Mesothelial cell of epicardium (in vitro differentiated cells): ENCODE measurements around the gene MDM2. TPM values are rescaled to one million over a fixed set of nuclear protein-coding genes. Genes with fewer than 3 reads are reported as not detected.
"Not testable (repeated sequence)": the region's sequence is repeated elsewhere in the genome, so short reads cannot be mapped to it uniquely, and the experiment has no call there.

Source experiments
- DNase-seq, 2 experiments: peaks; one replicate each; pipeline ENCODE4 v3.0.0; 2021; ENCODE audit warnings: low spot score in 2 of 2; ENCODE audit not compliant: unreplicated experiment in 2 of 2
- H3K27ac Mint-ChIP-seq: 2 replicates; pipeline ENCODE4 v1.8.0; 2021; ENCODE audit warnings: mixed read lengths
- H3K27me3 Mint-ChIP-seq: 2 replicates; pipeline ENCODE4 v1.8.0; 2021; ENCODE audit warnings: low read depth, mixed read lengths
- H3K36me3 Mint-ChIP-seq: 2 replicates; pipeline ENCODE4 v1.8.0; 2021; ENCODE audit warnings: mixed read lengths
- H3K4me1 Mint-ChIP-seq: 2 replicates; pipeline ENCODE4 v1.8.0; 2021; ENCODE audit warnings: mixed read lengths
- H3K4me3 Mint-ChIP-seq: 2 replicates; pipeline ENCODE4 v1.8.0; 2021; ENCODE audit warnings: mild to moderate bottlenecking, moderate library complexity, mixed read lengths
- H3K9me3 Mint-ChIP-seq: 2 replicates; pipeline ENCODE4 v1.8.0; 2021; ENCODE audit warnings: mixed read lengths
- total RNA-seq: library from RNA; stranded (reverse); gene quantifications from 3 replicates; pipeline ENCODE4 v1.2.1, GENCODE V29; 2021
- TF ChIP-seq, protein P1 (sequence below): fragments of 200-600 bp; sonication (generic); IDR thresholded peaks from one replicate; pipeline ENCODE4 v1.5.0; 2021; ENCODE audit warnings: antibody characterized with exemption; ENCODE audit not compliant: unreplicated experiment

MDM2 gene
- total RNA-seq, 1 donor from 2014 or later = 182 TPM

GRCh38 chr12:68796399-68796798 is 11.6 kb upstream of the MDM2 start:
- Mint-ChIP-seq H3K27ac (no peak overlapping the region), H3K27me3 (no peaks in the 10 kb centered on the region), H3K4me1 (no peaks in the 10 kb centered on the region), H3K4me3 (no peak overlapping the region), H3K36me3 (no peaks in the 10 kb centered on the region), H3K9me3 (peaks cover 3% of the 10 kb centered on the region)
- TF ChIP-seq, protein P1, sequence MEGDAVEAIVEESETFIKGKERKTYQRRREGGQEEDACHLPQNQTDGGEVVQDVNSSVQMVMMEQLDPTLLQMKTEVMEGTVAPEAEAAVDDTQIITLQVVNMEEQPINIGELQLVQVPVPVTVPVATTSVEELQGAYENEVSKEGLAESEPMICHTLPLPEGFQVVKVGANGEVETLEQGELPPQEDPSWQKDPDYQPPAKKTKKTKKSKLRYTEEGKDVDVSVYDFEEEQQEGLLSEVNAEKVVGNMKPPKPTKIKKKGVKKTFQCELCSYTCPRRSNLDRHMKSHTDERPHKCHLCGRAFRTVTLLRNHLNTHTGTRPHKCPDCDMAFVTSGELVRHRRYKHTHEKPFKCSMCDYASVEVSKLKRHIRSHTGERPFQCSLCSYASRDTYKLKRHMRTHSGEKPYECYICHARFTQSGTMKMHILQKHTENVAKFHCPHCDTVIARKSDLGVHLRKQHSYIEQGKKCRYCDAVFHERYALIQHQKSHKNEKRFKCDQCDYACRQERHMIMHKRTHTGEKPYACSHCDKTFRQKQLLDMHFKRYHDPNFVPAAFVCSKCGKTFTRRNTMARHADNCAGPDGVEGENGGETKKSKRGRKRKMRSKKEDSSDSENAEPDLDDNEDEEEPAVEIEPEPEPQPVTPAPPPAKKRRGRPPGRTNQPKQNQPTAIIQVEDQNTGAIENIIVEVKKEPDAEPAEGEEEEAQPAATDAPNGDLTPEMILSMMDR = no peak
- DNase-seq = no peak

DNA sequence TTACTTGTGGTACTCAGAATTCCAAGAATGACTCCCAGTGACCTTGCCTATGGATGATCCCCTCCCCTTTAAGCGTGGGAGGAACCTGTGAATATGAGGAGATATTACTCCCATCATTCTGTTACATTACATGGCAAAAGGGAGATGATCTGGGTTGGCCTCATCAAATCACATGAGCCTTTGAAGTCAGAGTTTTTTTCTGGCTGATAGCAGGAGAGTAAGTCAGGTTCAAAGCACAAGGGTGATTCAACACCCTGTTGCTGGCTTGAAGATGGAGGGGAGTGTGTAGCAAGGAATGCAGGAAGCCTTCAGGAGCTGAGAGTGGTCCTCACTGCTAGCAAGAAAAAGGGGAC is 9.1 kb upstream of the MDM2 start:
- Mint-ChIP-seq H3K4me3 (no peak overlapping the region), H3K36me3 (no peaks in the 10 kb centered on the region), H3K27me3 (no peaks in the 10 kb centered on the region), H3K9me3 (peaks cover 3% of the 10 kb centered on the region), H3K4me1 (peaks cover 5% of the 10 kb centered on the region), H3K27ac (no peak overlapping the region)
- DNase-seq = no peak
- TF ChIP-seq, protein P1 = no peak

DNA sequence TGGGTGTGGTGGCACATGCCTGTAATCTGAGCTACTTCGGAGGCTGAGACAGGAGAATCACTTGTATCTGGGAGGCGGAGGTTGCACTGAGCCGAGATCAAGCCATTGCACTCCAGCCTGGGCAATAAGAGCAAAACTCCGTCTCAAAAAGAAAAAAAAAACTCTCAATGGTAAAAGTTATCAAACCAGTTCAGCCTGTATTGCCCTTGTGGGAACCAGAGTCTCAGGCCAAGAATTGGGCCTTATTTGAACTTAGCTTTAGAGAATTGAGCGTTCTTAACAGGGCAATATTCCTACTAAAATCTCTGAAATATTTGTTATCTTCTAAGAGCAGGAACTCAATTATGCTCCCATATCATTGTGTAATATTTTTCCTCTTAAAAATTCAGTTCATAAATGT is 7.7 kb upstream of the MDM2 start:
- Mint-ChIP-seq H3K27ac (no peak overlapping the region), H3K9me3 (peaks cover 3% of the 10 kb centered on the region), H3K27me3 (no peaks in the 10 kb centered on the region), H3K36me3 (no peaks in the 10 kb centered on the region), H3K4me1 (peaks cover 5% of the 10 kb centered on the region), H3K4me3 (no peak overlapping the region)
- DNase-seq = no peak
- TF ChIP-seq, protein P1 = no peak

DNA sequence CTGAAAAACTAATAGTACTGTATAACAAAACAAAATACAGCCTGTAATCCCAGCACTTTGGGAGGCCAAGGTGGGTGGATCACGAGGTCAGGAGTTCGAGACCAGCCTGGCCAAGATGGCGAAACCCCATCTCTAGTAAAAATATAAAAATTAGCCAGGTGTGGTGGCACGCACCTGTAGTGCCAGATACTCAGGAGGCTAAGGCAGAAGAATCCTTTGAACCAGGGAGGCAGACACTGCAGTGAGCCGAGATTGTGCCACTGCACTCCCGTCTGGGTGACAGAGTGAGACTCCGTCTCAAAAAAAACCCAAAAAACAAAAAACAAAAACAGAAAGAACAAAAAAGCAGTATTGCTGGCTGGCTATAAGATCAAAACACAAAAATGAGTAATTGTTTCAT is 6.9 kb upstream of the MDM2 start:
- not testable (repeated sequence) for H3K4me1 Mint-ChIP-seq, H3K36me3 Mint-ChIP-seq, H3K27ac Mint-ChIP-seq, DNase-seq, H3K9me3 Mint-ChIP-seq, H3K4me3 Mint-ChIP-seq, H3K27me3 Mint-ChIP-seq

DNA sequence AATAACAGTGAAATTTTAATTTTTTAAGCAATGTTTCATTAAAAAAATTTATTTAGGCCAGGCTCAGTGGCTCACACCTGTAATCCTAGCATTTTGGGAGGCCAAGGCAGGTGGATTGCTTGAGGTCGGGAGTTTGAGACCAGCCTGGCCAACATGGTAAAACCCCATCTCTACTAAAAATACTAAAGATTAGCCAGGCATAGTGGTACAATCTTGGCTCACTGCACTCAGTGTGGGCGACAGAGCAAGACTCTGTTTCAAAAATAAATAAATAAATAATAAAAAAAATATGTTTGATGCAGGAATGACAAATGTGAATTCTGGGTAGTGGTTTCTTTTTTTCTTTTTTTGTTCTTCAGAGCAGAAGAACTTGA is 5.6 kb upstream of the MDM2 start:
- DNase-seq, H3K36me3 Mint-ChIP-seq, H3K4me1 Mint-ChIP-seq, H3K4me3 Mint-ChIP-seq, H3K27ac Mint-ChIP-seq, H3K9me3 Mint-ChIP-seq, H3K27me3 Mint-ChIP-seq: not testable (repeated sequence)

DNA sequence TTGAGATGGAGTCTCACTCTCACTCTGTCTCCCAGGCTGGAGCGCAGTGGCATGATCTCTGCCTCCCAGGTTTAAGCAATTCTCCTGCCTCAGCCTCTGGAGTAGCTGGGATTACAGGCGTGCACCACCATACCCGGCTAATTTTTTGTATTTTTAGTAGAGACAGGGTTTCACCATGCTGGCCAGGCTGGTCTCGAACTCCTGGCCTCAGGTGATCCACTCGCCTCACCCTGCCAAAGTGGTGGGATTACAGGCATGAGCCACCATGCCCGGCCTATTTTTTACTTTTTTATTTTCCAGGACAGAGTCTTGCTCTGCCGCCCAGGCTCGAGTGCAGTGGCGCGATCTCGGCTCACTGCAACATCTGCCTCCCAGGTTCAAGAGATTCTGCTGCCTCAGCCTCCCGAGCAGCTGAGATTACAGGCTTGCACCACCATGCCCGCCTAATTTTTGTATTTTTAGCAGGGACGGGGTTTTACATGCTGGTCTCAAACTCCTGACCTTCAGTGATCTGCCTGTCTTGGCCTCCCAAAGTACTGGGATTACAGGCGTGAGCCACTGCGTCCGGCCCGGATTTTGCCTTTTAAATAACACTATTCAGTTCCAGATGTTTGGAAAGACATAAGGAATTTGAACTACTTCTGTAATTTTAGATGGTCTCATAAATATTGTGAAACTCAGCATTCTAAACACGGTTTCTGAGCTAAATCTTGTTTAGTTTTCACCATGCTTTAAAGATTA is 4.9 kb upstream of the MDM2 start:
- H3K9me3 Mint-ChIP-seq, DNase-seq, H3K27me3 Mint-ChIP-seq, H3K4me3 Mint-ChIP-seq, H3K36me3 Mint-ChIP-seq, H3K4me1 Mint-ChIP-seq: not testable (repeated sequence)
- peak overlapping the region; percentile 12 for H3K27ac Mint-ChIP-seq

DNA sequence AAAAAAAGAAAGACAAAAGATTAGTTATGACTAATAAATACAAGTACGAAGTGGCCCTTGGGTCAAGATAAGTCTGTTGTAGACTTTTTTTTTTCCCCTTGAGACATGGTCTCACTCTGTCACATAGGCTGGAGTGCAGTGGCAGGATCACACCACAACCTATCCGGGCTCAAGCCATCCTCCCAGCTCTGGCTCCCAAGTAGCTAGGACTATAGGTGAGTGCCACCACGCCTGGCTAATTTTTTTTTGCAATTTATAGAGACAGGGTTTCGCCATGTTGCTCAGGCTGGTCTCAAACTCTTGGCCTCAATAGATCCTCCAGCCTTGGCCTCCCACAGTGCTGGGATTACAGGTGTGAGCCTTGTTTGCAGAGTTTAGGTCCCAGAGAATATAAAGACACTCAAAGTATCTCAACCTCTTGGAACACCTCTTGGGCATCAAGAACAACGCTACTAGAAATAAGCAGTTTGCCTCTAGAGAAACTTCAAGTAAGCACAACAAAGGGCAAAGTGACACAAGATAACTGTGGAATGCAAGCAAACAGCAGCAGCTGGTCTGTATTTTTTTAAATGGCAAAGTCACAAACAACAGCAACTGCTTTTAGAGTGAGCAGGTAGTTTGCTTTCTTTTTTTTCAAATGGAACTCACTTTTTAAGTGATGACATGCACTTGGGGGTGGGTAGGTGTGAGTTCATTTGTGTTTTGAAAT is 3.9 kb upstream of the MDM2 start:
- H3K27me3 Mint-ChIP-seq = no peaks in the 10 kb centered on the region
- H3K27ac Mint-ChIP-seq = no peak overlapping the region
- DNase-seq = no peak

More for the DNA sequence above, 3.9 kb upstream of the MDM2 start:
- Mint-ChIP-seq H3K4me1 (peaks cover 12% of the 10 kb centered on the region), H3K9me3 (peaks cover 3% of the 10 kb centered on the region), H3K4me3 (no peak overlapping the region), H3K36me3 (no peaks in the 10 kb centered on the region)
- TF ChIP-seq, protein P1 = no peak
